ENCODE measurements around the gene TRIM7. TPM values are rescaled to one million over a fixed set of nuclear protein-coding genes. Genes with fewer than 3 reads are reported as not detected.

TRIM7 gene
- total RNA-seq, 1 donor from 2014 or later, result 0.32 TPM

DNA sequence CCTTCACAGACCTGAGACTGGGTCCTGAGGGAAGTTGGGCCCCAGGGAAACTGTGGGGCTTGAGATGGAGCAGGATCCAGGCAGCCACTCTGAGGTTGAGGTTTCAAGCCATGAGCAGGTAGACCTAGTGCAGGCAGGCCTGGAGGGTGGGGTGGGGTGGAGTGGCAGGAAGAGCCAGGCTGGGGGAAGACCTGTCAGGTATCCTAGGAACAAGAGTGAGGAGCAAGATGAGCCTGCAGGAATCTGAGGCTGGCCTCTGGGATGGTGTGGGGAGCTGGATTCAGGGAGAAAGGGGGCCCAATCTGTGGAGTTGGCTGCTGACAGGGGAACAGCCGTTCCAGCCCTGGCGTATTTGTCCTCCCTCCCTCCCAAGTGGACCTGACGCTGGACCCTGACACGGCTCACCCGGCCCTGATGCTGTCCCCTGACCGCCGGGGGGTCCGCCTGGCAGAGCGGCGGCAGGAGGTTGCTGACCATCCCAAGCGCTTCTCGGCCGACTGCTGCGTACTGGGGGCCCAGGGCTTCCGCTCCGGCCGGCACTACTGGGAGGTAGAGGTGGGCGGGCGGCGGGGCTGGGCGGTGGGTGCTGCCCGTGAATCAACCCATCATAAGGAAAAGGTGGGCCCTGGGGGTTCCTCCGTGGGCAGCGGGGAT lies 28.9 kb upstream of the TRIM7 start:
- intact Hi-C loops (cut with micrococcal nuclease), result no loop called here

DNA sequence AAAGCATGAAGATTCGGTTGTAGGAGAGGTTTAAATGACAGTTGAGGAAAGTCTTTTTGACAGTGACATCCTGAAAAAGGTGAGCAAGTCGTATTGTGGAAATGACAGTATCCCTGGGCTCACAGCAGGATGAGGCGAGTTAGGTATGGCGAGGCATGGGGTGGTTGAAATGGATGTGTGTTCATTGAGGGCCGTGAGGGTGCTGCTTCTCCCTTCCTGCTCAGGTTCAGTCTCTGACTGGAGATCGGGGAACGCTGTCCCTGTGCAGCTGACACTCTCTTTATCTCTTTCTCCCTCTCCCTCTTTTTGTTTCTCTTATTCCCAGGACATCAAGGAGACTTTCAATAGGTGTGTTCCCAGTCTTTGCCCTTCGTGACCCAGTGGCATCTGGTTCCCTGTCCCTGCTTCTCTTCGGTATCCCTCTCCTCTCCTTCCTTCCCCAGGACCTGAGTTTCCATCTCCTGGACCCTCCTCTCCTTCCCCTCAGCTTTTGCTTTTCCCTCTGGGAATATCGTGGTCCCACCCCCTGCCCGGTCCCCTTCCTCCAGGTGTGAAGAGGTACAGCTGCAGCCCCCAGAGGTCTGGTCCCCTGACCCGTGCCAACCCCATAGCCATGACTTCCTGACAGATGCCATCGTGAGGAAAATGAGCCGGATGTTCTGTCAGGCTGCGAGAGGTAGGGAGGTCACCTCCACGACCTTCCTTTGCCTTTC lies 28.2 kb upstream of the TRIM7 start:
- intact Hi-C loops (cut with micrococcal nuclease), result no loop called here

DNA sequence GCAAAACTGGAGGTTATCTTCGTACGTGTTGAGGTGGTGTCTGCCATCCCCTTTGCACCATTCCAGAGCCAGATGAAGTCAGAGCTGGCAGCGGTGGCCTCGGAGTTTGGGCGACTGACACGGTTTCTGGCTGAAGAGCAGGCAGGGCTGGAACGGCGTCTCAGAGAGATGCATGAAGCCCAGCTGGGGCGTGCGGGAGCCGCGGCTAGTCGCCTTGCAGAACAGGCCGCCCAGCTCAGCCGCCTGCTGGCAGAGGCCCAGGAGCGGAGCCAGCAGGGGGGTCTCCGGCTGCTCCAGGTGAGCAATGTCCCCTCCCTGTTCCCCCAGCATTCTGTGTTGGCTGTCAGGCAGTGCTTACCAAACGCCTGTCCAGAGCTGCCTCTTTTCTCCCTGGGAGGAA lies 27.6 kb upstream of the TRIM7 start:
- intact Hi-C loops (cut with micrococcal nuclease), result no loop called here

GRCh38 chr5:181231432-181231831 lies 26.4 kb upstream of the TRIM7 start:
- intact Hi-C loops (cut with micrococcal nuclease), result no loop called here

- intact Hi-C loops (cut with micrococcal nuclease), result no loop called here
Measured at GRCh38 chr5:181230551-181230950, 25.6 kb upstream of the TRIM7 start.

DNA sequence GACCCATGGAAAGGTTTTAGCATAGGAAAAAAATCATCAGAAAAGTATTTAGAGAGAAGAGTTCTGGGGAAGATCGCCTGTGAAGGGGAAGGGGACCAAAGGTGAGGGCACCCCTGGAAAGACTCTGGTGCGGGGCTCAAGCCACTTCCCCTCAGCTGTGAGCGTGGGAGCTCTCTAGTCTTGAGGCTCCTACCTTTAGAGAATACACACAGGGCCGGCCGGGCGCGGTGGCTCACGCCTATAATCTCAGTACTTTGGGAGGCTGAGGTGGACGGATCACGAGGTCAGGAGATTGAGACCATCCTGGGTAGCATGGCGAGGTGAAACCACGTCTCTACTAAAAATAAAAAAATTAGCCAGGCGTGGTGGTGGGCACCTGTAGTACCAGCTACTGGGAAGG lies 25.0 kb upstream of the TRIM7 start:
- intact Hi-C loops (cut with micrococcal nuclease), result no loop called here

DNA sequence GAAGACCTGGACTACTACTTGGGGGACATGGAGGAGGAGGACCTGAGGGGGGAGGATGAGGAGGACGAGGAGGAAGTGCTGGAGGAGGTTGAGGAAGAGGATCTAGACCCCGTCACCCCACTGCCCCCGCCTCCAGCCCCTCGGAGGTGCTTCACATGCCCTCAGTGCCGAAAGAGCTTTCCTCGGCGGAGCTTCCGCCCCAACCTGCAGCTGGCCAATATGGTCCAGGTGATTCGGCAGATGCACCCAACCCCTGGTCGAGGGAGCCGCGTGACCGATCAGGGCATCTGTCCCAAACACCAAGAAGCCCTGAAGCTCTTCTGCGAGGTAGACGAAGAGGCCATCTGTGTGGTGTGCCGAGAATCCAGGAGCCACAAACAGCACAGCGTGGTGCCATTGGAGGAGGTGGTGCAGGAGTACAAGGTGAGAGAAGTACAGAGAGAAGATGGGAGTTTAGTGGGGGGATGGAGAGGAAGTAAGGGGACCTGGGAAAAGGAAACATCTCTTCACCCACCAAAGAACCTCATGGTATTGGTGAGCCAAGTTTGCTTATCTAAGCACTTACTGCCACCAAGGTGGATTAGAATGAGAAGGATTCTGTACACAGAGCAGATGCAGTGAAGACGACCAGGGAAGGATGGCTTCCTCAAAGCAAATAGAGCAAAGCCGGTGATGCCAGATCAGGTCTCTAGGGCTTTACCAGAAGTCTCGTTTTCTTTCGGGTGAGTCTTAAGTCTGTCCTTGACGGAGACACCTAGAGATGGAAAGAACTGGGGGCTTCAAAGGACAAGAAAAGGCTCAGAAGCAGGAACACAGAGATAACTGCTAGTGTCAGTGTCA lies 19.6 kb upstream of the TRIM7 start:
- intact Hi-C loops (cut with micrococcal nuclease), result no loop called here

GRCh38 chr5:181223729-181224389 lies 18.9 kb upstream of the TRIM7 start:
- intact Hi-C loops (cut with micrococcal nuclease), result loop anchor here (1.0 to 2.0 kb wide), 9 partner anchors 19 to 1601 kb away; partner anchors contain the start of genes CANX, CNOT6, HNRNPH1 and RACK1

- intact Hi-C loops (cut with micrococcal nuclease), result loop anchor here (1.0 to 2.0 kb wide), 9 partner anchors 20 to 1600 kb away; partner anchors contain the start of genes CANX, CNOT6, HNRNPH1 and RACK1
Measured at GRCh38 chr5:181223058-181223728, 18.2 kb upstream of the TRIM7 start, which contains the start of gene TRIM41. TRIM41 (plus strand) TSS chr5:181223281; CDS start chr5:181224000, 719 bp downstream.

- intact Hi-C loops (cut with micrococcal nuclease), result loop anchor here (1.0 to 2.0 kb wide), 12 partner anchors 15 to 1599 kb away; partner anchors contain the start of genes CANX, CNOT6, HNRNPH1 and RACK1
Measured at GRCh38 chr5:181222630-181223057, 17.6 kb upstream of the TRIM7 start.

GRCh38 chr5:181221792-181222629 lies 17.0 kb upstream of the TRIM7 start:
- intact Hi-C loops (cut with micrococcal nuclease), result loop anchor here (1.0 to 2.0 kb wide), 4 partner anchors 15 to 1523 kb away; partner anchors contain the start of gene CANX

DNA sequence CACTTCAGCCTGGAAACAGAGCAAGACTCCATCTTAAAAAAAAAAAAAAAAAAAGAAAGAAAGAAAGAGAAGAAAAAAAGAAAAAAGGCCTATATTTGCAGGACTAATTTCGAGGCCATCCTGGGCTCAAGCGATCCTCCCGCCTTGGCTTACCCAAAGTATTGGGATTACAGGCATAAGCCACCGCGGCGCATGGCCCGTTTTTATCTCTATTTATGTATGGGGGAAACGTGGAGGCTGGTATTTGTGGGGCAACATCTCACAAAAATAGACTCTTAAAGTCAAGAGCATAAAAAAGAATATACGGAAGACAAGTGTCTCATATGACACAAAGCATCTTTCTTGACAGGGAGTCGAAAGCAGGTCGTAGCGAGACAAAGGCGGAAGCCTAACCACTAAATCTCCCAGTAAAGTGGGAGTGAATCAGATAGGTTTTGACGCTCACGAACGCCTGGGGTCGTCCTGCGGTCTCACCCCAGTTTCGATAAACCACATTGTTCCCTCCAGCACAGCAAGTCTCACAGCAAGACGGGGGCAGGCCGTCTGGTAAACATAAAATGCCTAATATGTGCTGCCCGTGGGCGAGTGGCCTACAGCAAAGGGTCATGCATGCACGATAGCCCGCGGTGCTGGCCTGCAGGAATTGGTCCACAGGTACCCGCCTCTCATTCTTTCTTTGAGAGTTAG lies 16.3 kb upstream of the TRIM7 start:
- intact Hi-C loops (cut with micrococcal nuclease), result no loop called here

DNA sequence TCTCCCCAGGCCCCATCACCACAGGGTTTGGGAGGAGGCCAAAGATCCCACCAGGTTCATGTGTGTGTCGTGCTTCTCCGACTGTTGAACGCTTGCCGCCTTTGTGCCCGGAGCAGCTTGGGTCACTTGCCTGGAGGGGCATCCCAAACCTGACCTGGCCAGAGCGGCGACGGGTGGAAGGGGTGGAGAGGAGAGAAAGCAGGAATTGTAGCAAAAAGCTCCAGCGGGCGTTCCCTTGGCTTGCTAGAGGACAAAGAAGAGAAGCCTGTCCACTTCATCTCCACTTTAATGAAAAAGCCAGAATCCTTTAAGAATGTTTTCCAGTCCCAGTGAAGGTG lies 15.2 kb upstream of the TRIM7 start:
- intact Hi-C loops (cut with micrococcal nuclease), result no loop called here

DNA sequence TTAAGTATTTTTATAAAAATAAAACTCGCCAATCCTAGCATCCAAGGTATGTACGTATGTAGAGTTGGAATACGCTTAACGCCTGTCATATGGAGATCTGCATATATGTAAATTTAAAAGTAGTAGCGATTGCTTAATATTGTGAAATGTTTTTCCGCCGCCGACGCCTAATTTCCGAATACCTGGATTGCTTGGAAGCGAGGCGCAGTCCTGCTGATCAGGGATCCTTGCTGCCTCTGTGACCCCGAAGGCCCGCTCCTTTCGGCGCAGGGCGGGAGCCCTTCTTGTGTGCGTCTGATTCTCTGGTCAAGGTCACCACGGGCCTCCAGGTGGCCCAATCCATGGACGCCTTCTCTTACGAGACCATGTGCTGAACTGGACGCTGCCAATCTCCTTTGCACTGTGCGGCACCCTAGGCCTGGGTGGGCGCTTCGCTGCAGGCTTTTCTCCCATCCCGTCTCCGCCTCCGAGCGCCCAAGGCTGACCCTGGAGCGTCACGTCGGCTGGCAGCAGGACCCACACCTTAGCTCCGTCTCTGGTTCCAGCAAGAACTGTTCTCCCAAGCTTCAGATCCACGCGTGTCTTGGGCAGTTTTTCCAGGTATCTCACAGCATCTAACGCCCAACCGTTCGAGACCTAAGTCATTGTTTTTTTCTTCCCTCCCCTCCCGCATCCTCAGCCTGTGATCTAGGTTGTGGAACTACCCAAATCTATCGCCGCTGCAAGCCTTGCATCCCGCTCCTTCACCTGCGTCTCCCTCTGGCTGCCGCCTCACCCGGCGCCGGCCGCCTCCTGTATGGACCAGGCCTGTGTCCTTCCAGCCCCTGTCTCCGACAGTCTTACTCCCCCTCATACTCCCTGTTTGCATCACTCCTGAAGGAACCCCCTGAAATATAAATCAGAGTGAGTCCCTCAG lies 14.5 kb upstream of the TRIM7 start:
- intact Hi-C loops (cut with micrococcal nuclease), result no loop called here

DNA sequence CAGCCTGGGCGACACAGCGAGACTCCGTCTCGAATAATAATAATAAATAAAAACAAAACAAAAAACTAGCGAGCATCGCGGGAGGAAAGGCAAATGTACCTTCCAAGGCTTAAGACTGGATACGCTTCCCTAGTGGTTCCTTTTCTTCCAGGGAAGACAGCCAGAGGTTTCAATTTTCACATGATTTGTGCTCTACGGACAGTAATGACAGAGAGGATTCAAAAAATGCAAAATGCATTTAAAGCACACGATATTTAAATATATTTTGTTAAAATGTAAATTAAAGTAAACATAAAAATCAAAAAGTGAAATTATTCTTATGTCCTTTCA lies 13.8 kb upstream of the TRIM7 start:
- intact Hi-C loops (cut with micrococcal nuclease), result loop anchor here (1.0 kb wide), 3 partner anchors 11 to 45 kb away; partner anchors contain the start of gene TRIM52

DNA sequence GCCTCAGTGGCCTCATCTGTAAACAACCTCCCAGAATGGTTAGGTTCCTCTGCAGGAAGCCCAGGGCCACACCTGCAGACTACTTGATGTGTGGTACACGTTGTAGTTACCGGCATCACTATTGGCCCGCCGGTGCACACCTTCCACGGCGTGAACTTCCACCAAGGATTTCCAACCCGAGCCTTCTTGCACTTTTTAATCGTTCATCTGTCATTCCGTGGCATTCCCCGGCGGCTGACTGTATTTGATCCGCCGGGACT lies 12.7 kb upstream of the TRIM7 start:
- intact Hi-C loops (cut with micrococcal nuclease), result loop anchor here (1.0 kb wide), 3 partner anchors 10 to 44 kb away; partner anchors contain the start of gene TRIM52

- intact Hi-C loops (cut with micrococcal nuclease), result no loop called here
Measured at GRCh38 chr5:181217111-181217802, 12.3 kb upstream of the TRIM7 start.

All from T-helper 1 cell treated with Interleukin-12 subunit alpha and Interleukin-12 subunit beta and Interleukin-4 antibody, amounts not matched to agents 30 ng/mL and 1 ng/mL, for 36 hours (primary cell).